Gastrocnemius medialis (tissue), 4 donors: ENCODE measurements around the gene ZMPSTE24.

ENCODE experiments used
- CTCF ChIP-seq, 5 experiments: fragments of 450-650 bp in 3 of 5; fragments of 200-600 bp in 2 of 5; sonication (generic) in 2 of 5; IDR thresholded peaks in 4 of 5; conservative IDR thresholded peaks in 1 of 5; 1 replicate in 4 of 5; 2 replicates in 1 of 5; pipeline ENCODE4 v1.5.1; 2016 to 2019; ENCODE audit warnings: antibody characterized with exemption in 5 of 5, mild to moderate bottlenecking in 3 of 5, moderate library complexity in 3 of 5
- POLR2A ChIP-seq, 2 donors: fragments of 450-650 bp; IDR thresholded peaks; one replicate each; pipeline ENCODE4 v1.6.1; 2017; ENCODE audit warnings: antibody characterized with exemption in 2 of 2, mild to moderate bottlenecking in 2 of 2, moderate library complexity in 2 of 2

GRCh38 chr1:40302475-40302874, 44.4 kb downstream of the ZMPSTE24 start:
- TF ChIP-seq CTCF (IDR thresholded peaks at IDR 0.05 in 4 of 5, conservative IDR thresholded peaks at IDR 0.05 in 1 of 5) (no peak), POLR2A (IDR thresholded peaks at IDR 0.05) (no peak)
